ENCODE data around the gene AGBL1. TPM values are rescaled to one million over a fixed set of nuclear protein-coding genes. Genes with fewer than 3 reads are reported as not detected.

AGBL1 gene
- total RNA-seq, result 0.47 TPM

DNA sequence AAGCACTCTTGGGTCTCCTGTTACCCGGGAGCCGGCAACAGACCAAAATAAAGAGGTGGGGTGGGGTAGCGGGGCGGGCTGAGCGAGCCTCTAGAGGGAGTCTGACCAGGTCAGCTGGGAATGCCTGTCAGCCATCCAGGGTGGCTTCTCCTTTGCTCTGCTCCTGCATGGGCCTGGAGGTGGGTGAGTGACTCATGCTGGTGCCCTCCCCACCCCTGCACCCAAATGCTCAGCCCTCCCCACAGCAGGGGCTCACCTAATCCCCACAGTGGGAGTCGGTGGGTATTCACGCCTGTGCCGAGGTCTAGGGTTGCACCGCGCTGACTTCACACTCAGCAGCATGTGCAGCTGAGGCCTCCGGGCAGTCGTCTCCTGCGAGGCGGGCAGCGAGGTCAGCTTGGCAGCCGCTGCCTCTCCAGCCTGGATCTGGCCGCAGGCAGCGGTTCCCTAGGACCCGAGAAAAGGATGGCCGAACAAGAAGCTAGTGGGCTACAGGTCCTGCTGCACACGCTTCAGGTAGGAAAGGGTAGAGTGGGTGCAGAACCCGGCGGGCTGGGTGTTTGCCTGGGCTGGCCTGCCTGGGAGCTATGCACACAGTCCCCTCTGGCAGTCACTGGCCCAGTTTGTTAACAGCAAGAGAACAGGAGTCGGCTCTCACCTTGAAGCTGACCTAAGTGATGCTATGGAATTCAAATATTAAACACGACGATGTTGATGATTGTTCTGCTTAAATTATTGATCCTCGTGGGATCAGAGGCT, at the start of gene AGBL1:
TSS of gene AGBL1 (plus strand) at position 364 of the 759 bp plus-strand sequence.
- DNase-seq, result no peak

DNA sequence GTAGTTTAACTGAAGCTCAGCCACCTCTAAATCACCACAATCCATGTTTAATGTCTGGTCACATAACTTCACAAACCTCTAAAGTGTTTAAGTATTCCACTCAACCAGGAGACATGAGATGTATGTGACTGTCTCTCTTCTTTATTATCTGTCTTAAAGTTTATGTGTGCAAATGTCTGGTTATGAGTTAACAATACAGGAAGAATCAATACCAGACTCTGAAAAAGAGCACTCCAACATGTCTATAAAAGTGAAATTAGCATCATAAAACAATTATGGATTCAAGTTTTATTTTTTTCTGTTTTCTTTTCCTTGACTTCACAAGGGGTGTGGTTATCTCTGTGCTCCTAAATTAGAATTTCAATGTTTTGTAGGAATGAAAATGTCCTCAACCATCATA, 44.8 kb upstream of the AGBL1 start:
- DNase-seq, result no peak

DNA sequence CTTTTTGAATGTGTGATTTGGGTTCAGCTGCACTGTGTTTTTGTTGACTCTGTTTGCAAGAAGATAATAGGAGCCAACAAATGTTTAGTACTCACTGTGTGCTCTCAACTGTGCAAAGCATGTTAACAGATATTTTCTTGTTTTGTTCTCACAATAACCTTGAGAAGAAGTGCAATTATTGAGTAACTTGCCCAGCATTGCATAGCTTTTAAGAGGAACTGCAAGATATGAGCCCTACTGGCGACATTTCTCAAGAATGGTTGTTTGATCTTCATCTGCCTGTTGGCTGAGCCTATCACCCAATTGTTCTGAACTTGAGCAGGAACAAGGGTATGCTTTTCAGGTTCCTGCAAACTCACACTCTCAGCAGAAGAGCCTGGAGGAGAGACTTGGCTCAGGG, 43.4 kb upstream of the AGBL1 start:
- no peak for DNase-seq

DNA sequence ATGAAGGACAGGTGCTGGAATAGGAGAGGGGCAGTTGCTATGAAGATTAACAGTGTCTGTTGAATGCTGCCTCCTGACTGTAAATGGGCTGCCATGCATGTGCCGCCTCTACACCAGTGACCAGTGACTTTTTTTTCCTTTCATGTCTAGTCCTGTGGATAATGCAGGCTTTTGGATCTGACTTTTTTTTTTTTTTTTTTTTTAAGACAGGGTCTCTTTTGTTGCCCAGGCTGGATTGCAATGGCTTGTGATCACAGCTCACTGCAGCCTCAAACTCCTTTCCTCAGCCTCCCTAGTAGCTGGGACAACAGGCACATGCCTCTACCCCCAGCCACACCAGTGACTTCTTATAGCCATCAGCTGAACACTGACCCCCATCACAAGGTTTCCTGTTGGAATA, 41.2 kb upstream of the AGBL1 start:
- DNase-seq, result no peak

DNA sequence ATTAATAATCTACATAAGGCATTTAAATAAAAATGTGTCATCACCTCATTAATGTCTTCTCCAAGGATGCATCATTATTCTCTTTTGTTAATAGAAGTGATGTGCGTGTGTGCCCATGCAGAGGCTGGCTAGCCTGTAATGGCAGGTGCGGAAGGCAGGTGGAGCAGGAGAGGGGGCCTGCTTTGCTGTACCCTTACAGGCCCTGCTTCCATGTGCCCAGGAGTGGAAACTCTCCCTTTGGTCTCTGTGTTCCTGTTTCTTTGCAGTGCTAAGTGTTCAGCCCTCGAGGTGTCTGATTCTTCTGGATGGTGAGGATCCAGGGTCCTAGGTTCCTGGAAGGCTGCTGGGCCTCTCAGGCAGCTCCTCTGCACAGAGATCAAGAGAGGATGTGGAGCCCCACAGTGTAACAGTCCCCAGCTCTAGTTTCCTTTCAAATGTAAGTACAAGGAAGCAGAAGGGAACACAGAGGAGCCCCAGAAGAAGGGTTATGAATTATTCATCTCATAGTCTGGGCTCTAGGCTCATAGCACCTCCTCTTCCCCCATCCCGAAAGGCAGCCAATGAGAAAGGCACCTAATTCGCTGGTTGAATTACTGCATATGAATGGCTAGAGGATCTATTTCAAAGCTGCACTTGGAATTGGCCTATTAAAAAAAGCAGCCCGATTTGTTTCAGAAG, 39.2 kb upstream of the AGBL1 start:
- DNase-seq, result no peak

DNA sequence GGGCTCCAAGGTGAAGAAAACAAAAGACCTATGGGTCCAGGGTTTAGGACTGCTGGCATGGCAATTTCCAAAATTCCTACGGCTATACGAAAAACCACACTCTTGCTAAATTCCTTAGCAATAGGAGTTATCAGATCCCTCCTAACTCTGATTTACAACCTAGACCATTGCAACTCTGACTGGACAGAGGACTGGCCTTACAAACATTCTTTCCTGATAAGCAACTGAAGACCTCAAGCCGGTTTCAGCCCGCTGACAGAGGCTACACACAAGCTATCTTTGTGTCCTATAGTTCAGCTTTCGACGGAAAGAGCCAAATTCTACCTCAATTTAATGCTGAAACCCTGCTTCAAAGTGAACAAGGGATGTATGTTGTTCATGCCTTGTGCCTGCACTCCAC, 38.3 kb upstream of the AGBL1 start:
- DNase-seq, result no peak

DNA sequence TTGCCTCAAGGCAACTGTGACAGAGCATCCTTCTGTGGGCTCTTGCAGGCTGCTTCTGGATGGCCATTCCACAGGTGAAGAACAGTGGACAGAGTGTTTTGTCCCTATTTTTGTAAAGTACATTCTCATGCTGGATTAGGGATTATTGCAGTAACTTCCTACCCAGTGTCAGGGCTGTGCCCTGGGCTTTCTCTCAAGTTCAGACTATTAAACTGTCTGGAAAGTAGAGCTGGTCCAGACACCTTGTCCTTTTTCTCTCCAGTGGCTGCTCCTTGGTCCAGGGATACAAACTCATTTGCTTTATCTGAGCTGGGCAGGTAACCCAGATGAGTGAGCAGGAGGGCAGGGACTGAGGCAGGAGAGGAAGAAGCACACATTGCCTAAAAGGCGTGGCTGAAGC, 37.4 kb upstream of the AGBL1 start:
- DNase-seq, result no peak

DNA sequence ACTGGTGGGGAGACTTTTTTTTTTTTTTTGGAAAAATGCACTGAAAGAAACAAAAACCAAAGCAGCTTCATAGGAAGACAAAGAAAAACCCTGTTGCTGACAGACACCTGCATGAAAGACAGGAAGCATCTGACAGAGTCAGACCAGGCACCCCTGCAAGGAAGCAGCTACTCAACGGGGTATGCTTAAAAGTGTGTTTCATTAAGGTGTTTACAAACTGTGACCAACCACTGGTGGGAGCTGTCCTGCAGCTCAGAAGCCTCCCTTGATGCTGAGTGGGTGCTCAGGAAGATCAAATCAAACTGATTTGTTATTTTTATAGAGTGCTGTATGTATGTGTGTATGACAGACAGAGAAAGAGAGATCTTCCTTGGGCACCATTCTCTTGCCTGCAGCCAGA, 34.7 kb upstream of the AGBL1 start:
- no peak for DNase-seq

DNA sequence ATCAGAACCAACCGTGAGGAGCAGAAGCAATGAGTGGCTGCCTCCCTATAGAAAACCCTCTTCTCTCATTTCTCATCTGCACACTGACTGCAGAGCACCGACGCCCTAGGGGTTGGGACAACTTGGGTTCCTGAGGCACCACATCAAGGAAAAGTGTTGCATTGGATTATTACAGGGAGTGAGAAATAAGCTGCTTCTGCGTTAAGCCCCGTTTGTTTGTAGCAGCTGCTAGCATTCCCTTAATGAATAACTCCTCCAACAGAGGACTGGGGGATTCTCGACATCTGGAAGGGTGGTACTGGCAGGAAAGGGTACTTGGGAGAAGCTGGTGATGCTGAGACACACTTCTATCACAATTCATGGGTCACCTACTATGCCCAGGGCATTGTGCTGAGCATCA, 25.3 kb upstream of the AGBL1 start:
- DNase-seq, result no peak

DNA sequence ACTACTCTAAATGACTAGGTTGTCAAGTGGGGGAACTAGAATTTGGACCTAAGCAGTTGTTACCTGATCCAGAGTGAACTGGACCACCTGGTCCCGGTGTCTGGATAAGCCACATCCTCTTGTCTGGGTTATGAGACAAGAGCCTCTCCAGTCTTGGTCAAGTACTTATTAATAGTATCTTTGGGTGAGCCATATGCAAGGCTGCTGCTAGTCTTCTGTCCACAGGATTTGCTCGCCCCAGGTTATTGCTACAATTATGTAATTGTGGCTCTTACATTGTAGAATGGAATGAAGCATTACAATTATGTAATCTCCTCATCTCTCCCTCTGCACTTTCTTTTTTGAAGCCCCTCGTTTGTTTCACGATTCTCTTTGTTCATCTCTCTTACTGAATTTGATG, 24.0 kb upstream of the AGBL1 start:
- DNase-seq, result no peak

DNA sequence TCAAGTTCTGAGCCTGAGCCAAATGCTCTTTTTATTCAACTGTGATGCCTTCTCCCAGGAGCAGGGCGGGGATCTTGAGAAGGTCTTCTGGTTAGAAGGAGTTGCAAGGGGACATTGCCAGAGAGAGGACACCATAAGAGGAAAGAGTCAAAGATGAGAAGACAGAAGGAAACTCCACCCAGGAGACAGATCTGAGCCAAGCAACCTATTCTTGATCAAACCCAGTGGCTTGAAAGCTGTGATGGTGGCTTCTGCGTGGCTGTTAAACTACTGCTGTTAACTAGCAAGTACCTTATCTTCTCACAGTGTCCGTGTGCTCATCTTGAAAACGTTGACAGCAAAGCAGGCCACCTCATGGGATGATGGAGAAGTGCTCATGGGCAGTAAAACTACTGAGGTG, 19.8 kb upstream of the AGBL1 start:
- DNase-seq, result no peak

DNA sequence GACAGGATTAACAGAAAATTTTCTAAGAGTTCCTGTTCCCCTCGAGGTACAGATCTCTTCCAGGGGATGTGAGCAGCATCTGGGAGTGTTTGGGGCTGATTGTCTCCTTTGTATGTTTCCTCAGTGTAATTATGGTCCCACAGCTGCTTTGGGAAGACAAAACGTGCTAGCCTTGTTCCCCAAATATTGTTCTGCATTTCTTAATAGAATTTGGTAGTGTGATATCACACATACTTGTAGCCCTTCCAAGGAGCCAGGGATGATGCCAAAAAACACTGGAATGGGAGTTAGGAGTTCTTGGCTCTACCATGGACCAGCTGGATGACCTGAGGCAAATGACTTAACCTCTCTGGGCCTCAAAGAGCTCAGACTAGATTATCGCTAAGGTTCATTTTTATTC, 19.0 kb upstream of the AGBL1 start:
- no peak for DNase-seq

DNA sequence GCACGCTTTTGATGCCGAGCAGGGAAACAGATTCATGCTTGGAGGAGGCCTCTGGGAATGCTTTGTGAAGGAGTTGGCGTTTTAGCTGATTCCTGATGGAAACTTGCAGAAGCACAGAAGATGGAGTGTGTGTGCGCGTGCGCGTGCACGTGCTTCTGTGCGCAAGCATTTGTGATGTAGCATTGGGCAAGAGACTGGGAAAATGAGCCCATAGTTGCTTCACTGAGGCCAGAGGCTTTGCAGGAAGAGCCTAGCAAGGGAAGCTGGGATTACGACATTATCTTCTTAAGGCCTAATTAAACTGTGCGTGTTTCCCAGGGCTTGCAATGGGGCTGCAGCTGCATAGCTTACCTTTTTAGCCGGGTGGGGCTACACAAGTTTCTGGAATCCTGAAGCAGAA, 18.1 kb upstream of the AGBL1 start:
- no peak for DNase-seq

DNA sequence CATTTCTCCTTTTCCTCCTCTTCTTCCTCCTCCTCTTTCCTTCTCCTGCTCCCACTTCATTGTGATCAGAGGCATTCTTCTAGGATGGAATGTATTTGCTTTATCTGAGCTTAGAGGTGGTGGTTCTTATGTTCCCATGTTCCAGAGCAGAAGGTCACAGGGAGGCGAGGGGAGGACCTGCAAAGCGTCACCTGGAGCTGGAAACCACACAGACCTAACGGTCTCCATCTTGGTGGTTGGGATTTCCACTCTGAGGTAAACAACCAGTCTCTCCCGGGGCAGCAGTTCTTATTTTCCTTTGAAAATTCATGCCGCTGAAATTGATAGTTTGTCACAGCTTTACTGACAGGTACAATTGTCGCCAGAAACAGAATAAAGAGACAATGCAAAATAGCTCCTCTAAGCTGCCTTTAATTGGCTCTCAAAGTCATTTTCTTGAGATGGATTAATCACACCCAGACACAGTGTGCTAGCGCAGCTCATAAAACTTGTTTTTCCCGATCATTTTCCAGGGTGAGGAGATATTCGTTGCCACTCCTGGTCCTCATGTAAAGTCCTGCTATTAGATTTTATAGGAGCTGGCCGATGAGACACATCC, 16.9 kb upstream of the AGBL1 start:
- no peak for DNase-seq

DNA sequence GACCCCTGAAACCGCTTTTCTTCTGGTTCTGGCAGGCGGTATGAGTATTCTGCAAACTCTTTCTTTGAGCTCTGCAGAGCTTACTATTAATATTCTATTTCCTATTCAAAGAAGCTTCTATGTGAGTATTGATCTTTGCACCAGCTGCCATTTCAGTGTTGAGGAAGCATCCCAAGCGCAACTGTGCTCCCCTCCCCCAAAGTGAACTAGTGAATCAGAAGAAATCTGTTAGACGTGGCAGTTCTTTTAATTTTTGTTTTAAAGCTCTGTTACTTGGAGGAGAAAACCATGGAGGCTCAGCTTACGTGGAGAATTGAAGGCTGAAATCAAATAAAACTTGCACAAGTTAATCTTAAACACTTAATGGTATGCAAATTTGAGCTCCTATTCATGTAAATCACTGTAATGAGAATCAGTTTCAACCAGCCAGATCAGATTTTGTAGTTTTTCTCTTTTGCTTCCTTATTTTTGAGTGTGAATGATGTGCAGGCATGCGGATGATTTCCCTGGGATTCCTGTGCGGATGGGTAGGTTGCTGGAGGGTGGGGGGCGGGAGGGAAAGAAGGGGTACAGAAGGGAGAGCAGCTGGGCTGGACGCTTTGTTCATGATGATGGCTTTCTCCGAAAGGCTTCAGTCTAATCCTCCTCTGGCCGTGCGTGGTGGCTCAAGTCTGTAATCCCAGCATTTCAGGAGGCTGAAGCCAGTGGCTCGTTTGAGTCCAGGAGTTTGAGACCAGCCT, 16.1 kb upstream of the AGBL1 start:
- DNase-seq, result no peak

DNA sequence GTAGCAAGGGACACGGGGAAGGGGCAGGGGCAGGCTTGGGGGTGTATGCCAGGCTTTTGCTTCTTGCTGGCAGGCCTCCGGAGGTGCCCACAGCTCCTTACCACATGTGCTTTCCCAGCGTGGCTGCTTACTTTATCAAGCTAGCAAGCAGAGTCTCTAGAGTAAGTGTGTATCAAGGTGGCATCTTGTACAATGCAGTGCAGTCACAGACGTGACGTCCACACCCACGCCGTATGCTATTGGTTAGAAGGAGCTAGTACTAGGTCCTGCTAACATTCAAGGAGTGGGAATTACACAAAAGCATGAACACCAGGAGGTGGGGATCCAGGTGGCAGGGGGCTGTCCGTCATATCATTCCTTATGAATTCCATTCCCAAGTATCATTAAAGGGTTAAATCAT, 15.3 kb upstream of the AGBL1 start:
- no peak for DNase-seq

DNA sequence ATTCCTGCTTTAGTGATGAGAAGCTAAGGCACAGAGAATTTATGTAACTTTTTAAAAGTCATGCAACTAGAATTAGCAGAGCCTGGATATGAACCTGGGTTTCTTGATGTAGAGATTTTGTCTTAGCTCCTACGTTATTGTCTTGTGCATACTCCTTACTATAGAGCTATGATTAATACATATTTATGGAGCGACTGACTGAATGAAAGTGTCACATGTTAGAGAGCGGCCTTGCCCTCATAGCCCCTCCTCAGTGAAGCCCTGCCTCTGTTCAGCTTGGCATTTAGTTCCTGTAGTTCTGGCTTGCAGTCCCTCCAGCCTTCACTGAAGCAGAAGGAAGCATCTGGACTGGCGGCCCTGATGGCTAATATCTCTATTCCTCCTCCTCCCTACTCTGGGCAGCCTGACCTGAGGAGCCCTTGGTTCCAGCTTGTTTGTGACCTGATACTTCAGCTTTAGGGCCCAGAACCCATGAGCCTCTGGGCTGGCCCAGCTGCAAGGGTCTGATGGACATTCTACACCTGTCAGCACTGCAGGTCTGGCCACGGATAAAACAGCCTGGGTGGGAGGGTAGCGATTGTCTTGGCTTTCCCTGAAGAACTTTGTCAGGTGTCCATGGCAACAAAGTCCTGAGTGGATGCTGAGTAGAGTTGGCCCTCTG, 13.4 kb upstream of the AGBL1 start:
- DNase-seq, result no peak

DNA sequence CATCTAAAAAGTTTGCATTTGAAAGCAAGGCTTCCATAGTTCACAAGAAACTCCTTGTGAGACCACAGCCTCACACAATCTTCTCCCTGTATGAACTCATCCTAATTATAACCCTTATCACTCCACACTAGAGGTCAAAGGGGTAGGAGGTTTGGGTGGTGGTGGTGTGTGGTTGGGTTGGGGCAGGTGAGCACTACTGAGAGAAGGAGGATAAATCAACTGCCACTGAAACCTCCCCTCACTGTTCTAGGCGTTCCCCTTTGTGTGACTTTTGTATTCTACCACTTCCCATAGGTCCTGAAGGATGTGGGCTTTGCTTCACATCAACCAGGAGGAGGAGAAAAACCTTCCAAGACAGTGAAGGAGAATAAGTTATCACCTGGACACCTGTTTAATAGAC, 6.4 kb upstream of the AGBL1 start:
- no peak for DNase-seq

DNA sequence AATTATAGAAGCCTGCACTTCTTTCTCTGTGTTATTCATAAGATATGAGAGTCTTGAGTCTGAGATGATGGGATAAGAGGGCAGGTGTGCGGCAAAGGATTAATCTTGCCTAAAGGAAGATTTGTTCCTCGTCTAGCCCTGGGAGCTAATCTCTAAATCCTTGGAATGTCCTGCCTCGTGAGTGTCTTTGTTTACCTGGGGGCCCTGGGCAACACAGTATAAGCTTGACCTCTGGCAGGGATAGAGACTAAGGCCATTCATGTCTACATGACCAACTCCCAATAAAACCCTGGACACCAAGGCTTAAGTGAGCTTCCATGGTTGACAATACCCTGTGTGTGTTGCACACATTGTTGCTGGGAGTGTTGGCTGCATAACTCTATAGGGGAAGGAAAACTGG, 3.2 kb upstream of the AGBL1 start:
- no peak for DNase-seq

DNA sequence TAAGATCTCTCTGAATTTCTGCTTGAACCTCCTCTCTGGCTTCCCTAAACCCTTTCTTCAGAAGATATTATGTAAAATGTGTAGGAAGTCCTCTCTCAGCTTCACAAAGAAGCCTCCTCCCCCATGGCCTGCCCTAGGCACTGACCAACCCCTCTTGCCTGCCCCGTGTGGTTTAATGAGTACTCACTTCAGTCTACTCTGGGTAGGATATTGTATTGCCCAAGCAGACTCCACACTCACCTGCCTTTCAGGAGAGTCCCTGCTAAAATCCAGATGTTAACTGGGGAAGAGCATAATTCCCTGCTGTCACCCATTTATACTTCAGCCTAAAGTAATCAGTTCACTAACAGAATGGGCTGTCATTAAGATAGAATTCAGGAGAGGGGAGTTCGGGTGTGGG, 2.6 kb upstream of the AGBL1 start:
- no peak for DNase-seq

DNA sequence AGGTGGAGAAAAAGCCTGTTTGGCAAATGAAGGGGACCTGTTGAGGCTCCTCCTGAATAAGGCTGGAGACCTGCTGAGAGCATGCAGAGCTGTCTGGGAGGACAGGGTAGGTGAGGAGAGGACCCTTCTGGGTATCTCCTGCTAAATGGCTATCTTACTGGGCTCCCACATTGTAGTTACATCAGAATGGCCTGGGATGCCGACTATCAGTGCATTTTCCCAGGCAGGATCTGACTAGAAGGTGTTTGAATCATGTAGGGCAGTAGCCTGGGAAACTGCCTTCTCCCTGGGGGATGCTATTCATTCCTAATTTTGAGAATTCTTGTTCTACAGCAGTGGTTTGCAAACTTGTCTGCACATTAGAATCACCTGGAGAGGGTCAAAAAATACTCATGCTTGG, 631 bp downstream of the AGBL1 start:
- DNase-seq, result no peak

DNA sequence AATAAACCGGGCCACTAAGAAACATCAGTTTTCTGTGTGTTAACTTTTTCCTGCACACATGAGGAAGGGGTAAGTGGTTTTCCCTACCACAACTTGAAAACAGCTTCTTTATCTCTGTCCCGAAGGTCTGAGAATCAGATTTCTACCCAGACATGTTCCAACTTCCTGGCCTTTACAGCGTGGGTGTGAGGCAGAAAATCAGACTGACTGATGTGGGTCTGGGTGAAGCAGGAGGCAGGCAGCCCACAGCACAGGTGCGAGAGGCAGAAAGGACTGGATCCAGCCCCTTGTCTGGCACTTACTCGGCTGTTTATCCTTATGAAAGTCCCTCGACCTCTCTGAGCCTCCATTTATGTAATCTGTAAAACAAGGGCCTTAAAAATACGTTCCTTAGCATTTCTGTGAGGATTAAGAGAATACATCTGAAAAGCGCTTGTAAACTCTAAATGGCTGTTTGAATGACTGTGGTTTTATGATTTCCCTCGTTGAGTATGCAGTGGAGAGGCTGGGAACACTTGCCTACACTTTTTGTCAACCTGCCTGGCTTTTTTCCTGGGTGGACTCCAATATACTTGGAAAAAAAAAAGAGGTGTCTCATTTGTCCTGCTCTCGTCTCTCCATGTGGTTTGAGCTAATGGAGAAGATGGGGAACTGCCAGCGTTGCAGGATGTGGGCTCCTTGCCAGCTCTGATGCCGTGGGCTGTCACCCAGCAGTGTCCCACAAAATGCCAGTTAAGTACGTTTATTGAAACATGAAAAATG, 3.1 kb downstream of the AGBL1 start:
- peak; percentile 42 for DNase-seq

All from occipital lobe (tissue), 2 donors.